Measurements from ENCODE around the gene MT1A. TPM values are rescaled to one million over a fixed set of nuclear protein-coding genes. Genes with fewer than 3 reads are reported as not detected.

Gene MT1A
- total RNA-seq, 1 experiment from 2014 or later, result 52.1 TPM

DNA sequence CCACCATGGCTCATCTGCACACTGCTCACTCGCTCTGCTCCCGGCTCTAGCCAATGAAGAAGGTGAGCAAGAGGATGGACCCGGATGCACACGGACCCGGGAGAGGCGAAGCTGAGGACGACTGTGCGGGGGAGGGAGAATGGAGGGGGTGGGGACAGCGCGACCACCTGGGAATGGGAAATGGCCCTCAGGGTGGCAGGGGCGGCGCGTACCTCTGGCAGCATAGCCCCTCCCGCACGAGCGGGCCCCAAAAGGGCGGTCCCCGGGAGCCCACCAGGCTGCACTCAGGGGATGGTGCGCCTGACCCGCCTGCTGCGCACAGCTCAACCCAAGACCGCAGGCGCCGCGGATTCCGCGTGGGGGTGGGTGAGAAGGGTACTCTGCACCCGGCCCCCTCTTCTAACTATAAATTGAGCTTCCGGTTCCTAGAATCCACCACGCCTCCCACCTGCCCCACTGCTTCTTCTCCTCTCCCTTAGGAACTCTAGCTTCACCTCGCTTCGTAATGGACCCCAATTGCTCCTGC, 37.3 kb downstream of the MT1A start:
- H3K4me3 ChIP-seq (ENCODE audit: low read depth in 2 of 2, low read length in 2 of 2), result no peak overlapping the region
- H3K9me3 ChIP-seq (ENCODE audit: control insufficient read depth, insufficient read depth, low read depth, low read length), result no peaks in the 10 kb centered on the region
- no peaks in the 10 kb centered on the region for H3K4me1 ChIP-seq (ENCODE audit: control insufficient read depth, insufficient read depth, low read length)
- no peaks in the 10 kb centered on the region for H3K27me3 ChIP-seq (ENCODE audit: control insufficient read depth, insufficient read depth, low read length)
- ChIA-PET CTCF (no interaction called here), POLR2A (no interaction called here)
- in situ Hi-C loops (cut with HindIII; ENCODE audit: low pct_unique_long_range_greater_than_20kb, low sequenced_read_pairs) (no loop called here), intact Hi-C loops (cut with micrococcal nuclease; ENCODE audit: unreplicated experiment) (no loop called here)
- TF ChIP-seq POLR2AphosphoS5 (IDR thresholded peaks at IDR 0.05; ENCODE audit: low read depth, low read length) (no peak), REST (IDR thresholded peaks at IDR 0.05; ENCODE audit: insufficient read depth in 1 of 2, low read depth in 2 of 2, low read length in 1 of 2) (no peak), TCF7L2 (IDR thresholded peaks at IDR 0.05; ENCODE audit: low read depth, low read length) (no peak), SIN3A (IDR thresholded peaks at IDR 0.05; ENCODE audit: borderline replicate concordance, insufficient read depth, low read depth, low read length) (no peak), CTCF (IDR thresholded peaks at IDR 0.05) (no peak)
- ATAC-seq (no peak), DNase-seq (ENCODE audit: low read depth, low spot score) (no peak)
- H3K27ac ChIP-seq (ENCODE audit: low read length), result no peak overlapping the region
- H3K36me3 ChIP-seq (ENCODE audit: control insufficient read depth, insufficient read depth, low read length), result no peaks in the 10 kb centered on the region
- no TSS peak for BruUV-seq (replicated peaks)

DNA sequence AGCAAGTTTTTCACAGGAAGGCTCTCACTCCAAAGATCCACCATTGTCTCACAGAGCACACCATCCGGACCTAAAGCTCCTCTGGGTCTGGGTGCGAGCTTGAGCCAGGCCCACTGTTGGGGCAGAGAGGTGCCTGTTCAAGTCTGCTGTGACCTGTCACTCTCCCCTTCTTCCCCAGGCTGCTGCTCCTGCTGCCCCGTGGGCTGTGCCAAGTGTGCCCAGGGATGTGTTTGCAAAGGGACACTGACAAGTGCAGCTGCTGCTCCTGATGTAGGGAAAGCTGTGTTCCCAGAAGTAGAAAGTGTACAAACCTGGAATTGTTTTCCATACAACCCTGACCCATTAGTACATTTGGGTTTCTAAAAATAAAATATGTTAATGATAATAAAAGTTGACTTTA, 39.0 kb downstream of the MT1A start:
- CTCF ChIA-PET, result no interaction called here
- Histone ChIP-seq H3K9me3 (ENCODE audit: control insufficient read depth, insufficient read depth, low read depth, low read length) (no peaks in the 10 kb centered on the region), H3K4me3 (ENCODE audit: low read depth in 2 of 2, low read length in 2 of 2) (no peak overlapping the region), H3K4me1 (ENCODE audit: control insufficient read depth, insufficient read depth, low read length) (no peaks in the 10 kb centered on the region; the same call in 1 of the 2 replicates), H3K27ac (ENCODE audit: low read length) (no peak overlapping the region), H3K27me3 (ENCODE audit: control insufficient read depth, insufficient read depth, low read length) (no peaks in the 10 kb centered on the region), H3K36me3 (ENCODE audit: control insufficient read depth, insufficient read depth, low read length) (no peaks in the 10 kb centered on the region)
- DNase-seq (ENCODE audit: low read depth, low spot score) (no peak), ATAC-seq (no peak)
- intact Hi-C loops (cut with micrococcal nuclease; ENCODE audit: unreplicated experiment) (no loop called here), in situ Hi-C loops (cut with HindIII; ENCODE audit: low pct_unique_long_range_greater_than_20kb, low sequenced_read_pairs) (no loop called here)
- no TSS peak for BruUV-seq (replicated peaks)
- POLR2A ChIA-PET, result interaction anchor here (0.6 kb wide), 1 partner anchor 25 kb away, joined by 6 read pairs; no protein-coding TSS in a partner anchor
- TF ChIP-seq TCF7L2 (IDR thresholded peaks at IDR 0.05; ENCODE audit: low read depth, low read length) (no peak), POLR2AphosphoS5 (IDR thresholded peaks at IDR 0.05; ENCODE audit: low read depth, low read length) (no peak), REST (IDR thresholded peaks at IDR 0.05; ENCODE audit: insufficient read depth in 1 of 2, low read depth in 2 of 2, low read length in 1 of 2) (no peak), CTCF (IDR thresholded peaks at IDR 0.05) (no peak), SIN3A (IDR thresholded peaks at IDR 0.05; ENCODE audit: borderline replicate concordance, insufficient read depth, low read depth, low read length) (no peak)
